NCI-H2081 (cell line): Measurements from ENCODE around the gene RNF123.
"Not testable (repeated sequence)": the region's sequence is repeated elsewhere in the genome, so short reads cannot be mapped to it uniquely, and the experiment has no call there.

Source experiments
- DNase-seq, 2 experiments: peaks; one replicate each; lab custom pipeline; 2025; lab: John Stamatoyannopoulos, UW

RNF123 gene

GRCh38 chr3:49681232-49681522, 8.2 kb upstream of the RNF123 start:
- DNase-seq, result no peak

GRCh38 chr3:49681543-49681942, 7.8 kb upstream of the RNF123 start:
- no peak for DNase-seq

- no peak for DNase-seq
Observed at GRCh38 chr3:49683162-49683561, 6.2 kb upstream of the RNF123 start.

- DNase-seq, result not testable (repeated sequence)
Observed at GRCh38 chr3:49684453-49684852, 4.9 kb upstream of the RNF123 start.

- not testable (repeated sequence) for DNase-seq
Observed at GRCh38 chr3:49685103-49685502, 4.3 kb upstream of the RNF123 start.

GRCh38 chr3:49685846-49686245, 3.5 kb upstream of the RNF123 start:
- not testable (repeated sequence) for DNase-seq

- DNase-seq, result not testable (repeated sequence)
Observed at GRCh38 chr3:49686346-49686745, 3.0 kb upstream of the RNF123 start.

GRCh38 chr3:49686769-49687423, 2.5 kb upstream of the RNF123 start:
- not testable (repeated sequence) for DNase-seq

GRCh38 chr3:49687424-49687795, 1.9 kb upstream of the RNF123 start:
- not testable (repeated sequence) for DNase-seq

- DNase-seq, result not testable (repeated sequence)
Observed at GRCh38 chr3:49688338-49689045, 865 bp upstream of the RNF123 start.

GRCh38 chr3:49689908-49690624, 709 bp downstream of the RNF123 start:
- DNase-seq, result not testable (repeated sequence)

- DNase-seq, result not testable (repeated sequence)
Observed at GRCh38 chr3:49690856-49691255, 1.5 kb downstream of the RNF123 start.

- not testable (repeated sequence) for DNase-seq
Observed at GRCh38 chr3:49691481-49691880, 2.1 kb downstream of the RNF123 start.

GRCh38 chr3:49694409-49695070, 5.2 kb downstream of the RNF123 start:
- not testable (repeated sequence) for DNase-seq

- DNase-seq, result not testable (repeated sequence)
Observed at GRCh38 chr3:49695350-49696015, 6.1 kb downstream of the RNF123 start.

- DNase-seq, result no peak
Observed at GRCh38 chr3:49699281-49699979, 10.1 kb downstream of the RNF123 start.

GRCh38 chr3:49700014-49700413, 10.7 kb downstream of the RNF123 start:
- DNase-seq, result no peak

- DNase-seq, result no peak
Observed at GRCh38 chr3:49700453-49701128, 11.2 kb downstream of the RNF123 start.

GRCh38 chr3:49701388-49702077, 12.2 kb downstream of the RNF123 start:
- no peak for DNase-seq

GRCh38 chr3:49702672-49703071, 13.3 kb downstream of the RNF123 start:
- no peak for DNase-seq
